Astrocyte of the hippocampus (primary cell): ENCODE results near the gene MMEL1.

Experiments used
- DNase-seq: peaks from one replicate; pipeline ENCODE4 v3.0.0; 2011; ENCODE audit warnings: low read depth, low spot score

Gene MMEL1

GRCh38 chr1:2643414-2644077 is 10.7 kb upstream of the MMEL1 start:
- no peak for DNase-seq

- DNase-seq = peak; percentile 96
Observed at GRCh38 chr1:2642560-2643413, 10.0 kb upstream of the MMEL1 start.

DNA sequence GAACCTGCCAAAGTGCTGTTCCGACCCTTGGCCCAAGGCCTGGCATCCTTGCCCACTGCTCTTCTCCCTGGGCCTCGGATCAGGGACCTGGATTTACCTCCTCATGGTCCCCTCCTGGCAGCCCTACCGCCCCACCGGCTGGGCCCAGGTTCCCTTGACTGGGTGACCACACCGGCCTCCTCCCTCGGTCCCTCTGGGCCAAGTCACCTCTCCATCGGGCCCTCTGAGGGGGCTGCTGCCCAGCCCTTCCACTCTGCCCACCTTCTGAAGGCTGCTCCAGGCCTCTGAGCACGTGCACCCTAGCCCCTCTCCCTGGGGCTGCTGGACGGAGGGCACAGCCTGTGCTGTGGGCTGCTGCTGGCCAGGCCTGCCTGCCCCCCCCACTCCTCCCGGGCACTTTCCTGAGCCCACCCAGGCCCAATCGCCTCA is 9.3 kb upstream of the MMEL1 start:
- no peak for DNase-seq

DNA sequence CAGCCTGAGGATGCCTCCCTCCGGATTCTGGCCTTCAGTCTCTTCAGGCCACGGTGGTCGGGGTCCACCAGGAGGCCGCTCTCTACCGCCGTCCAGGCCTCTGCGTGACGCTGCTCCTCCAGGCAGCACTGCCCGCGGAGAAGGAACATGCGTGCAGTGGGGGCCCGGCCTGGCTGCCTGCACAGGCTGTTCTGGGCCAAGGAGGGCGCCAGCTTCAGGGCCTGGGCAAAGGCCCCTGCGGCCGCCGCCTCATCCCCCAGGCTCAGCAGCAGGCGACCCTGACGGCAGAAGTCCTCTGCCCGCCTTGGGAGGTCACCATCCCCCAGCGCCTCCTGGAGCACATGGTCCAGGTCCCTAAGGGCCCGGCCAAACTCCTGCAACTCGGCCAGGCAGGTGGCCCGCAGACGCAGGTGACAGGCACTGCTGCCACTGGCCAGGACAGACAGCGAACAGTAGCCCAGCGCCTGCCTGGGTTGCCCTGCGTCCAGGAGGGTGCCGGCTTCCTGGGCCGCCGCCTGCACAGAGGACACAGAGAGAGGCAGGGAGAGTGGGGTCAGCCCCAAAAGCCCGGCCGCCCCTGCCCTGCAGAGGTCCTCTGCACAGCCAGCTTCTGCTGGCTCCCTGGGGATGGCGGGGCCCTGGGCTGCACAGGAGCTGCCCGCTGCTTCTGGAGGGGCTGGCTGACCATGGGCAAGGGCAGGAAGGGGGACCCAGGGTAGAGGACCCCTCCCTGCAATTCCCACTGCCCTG is 8.7 kb upstream of the MMEL1 start:
- no peak for DNase-seq

DNA sequence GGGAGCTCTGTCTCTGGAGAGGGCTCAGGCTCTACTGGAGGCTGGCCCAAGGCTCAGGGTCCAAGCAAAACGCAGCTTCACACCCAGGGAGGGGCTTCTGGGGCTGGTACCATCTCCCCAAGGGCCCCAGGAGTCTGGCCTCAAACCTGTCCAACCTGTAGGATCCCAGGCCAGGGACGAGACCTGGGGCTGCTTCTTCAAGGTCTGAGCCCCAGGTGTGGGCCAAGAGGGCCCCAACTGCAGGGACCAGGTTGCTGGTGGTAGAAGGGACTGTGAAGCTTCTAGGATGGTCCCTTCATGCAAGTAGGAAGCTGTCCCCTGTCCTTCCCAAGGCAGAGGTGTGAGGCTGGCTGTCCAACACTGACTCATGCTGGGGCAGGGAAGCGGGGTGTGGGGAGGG is 7.8 kb upstream of the MMEL1 start:
- no peak for DNase-seq

DNA sequence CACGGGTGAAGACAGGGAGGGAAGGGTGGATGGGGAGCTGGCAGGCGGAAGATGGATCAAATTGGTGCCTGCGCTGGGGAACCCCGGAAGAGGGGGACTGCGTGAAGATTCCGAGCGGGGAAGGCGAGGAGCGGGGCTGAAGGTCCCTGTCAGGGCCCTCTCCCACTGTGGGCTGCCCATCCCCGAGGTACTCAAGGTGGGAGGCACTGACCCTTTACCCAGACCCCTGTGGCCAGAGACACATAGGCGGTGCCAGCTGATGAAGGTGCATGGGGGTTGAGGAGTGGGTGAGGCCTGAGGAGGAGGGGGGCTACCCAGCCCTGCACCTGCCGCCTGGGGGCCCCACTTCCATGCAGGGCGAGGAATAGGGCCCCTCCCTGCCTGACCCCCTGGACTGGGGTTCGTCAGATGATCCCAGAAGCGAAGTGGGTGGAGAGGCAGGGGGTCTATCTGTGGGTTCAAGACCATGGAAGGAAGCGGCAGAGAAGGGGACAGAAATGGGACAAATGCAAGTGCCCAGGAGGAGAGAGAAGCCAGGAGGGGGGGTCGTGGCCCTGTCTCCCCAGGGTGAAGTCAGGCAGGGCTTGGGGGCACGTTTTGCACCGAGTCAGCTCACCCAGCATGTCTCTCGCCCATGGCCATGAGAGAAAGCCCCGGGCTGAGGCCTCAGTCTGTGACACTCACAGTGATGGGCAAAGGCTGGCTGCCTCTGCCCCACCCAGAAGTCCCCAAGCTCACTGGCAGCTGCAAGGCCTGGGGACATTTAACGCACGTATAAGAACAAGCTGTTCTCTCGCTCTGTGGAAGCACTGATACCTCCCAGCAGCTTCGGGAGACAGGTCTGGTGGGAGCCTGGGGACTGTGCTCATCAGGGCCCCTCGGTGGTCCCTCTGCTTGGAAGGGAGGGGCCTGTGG is 7.0 kb upstream of the MMEL1 start:
- no peak for DNase-seq

GRCh38 chr1:2639203-2639602 is 6.4 kb upstream of the MMEL1 start:
- no peak for DNase-seq

- no peak for DNase-seq
Observed at GRCh38 chr1:2638466-2639115, 5.8 kb upstream of the MMEL1 start.

- DNase-seq = no peak
Observed at GRCh38 chr1:2637442-2638145, 4.8 kb upstream of the MMEL1 start.

- no peak for DNase-seq
Observed at GRCh38 chr1:2636733-2637132, 3.9 kb upstream of the MMEL1 start.

- DNase-seq = no peak
Observed at GRCh38 chr1:2635361-2636010, 2.7 kb upstream of the MMEL1 start.

DNA sequence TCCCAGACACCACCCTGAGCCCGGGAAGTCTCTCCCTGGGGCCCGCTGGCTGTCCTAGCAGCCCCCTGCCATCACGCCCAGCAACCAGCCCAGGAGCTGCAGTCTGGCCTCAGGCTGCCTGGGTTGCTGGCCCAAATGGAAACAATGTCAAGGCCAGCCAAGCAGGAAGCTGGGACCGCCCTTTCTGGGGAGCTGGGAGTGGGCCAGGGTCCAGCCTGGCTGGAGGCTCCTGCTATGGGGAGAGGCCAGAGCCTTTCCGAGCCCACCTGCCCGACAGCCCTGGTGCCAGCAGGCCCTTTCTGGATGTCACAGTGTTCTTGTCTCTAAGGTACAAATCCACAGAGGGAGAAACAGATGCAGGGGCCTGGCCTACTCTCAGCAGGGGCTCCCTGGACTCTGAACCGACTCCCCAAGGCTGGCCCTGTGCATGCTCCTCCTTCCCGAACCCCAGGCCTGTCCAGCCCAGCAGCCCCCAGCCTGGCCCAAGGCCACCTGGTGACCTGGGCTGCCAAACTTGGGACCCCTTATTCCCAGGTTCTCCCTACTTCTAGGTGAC is 1.2 kb upstream of the MMEL1 start:
- DNase-seq = no peak

GRCh38 chr1:2633366-2633935 is 635 bp upstream of the MMEL1 start:
- DNase-seq = no peak

DNA sequence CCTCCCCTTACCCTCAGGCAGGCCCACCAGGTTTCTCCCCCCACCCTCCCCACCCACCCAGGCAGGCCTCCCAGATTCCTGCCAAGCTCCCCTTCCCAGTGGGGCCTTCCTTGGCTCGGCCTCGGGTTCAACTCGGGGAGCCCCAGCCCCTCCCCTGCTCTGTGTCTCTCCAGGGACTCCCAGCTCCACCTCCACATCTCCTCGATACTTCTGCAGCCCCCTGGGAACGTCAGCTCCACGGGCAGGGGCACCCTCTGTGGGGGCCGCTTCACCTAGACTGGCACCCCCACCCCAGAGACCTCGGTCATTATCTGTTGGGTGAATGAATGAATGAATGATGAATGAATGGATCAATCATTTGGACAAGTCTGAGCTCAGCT is 775 bp downstream of the MMEL1 start:
- DNase-seq = no peak

GRCh38 chr1:2631136-2632050 is 1.4 kb downstream of the MMEL1 start:
- no peak for DNase-seq

- DNase-seq = no peak
Observed at GRCh38 chr1:2630498-2631135, 2.2 kb downstream of the MMEL1 start.
